B cell (primary cell): Measurements from ENCODE around the gene UBA1.

Experiments used
- CTCF ChIP-seq: fragments of 200-600 bp; IDR thresholded peaks from one replicate; pipeline ENCODE4 v1.8.0; 2022; ENCODE audit warnings: antibody characterized with exemption, mild to moderate bottlenecking
- EZH2 ChIP-seq: IDR thresholded peaks from 2 replicates; pipeline ENCODE4 v1.6.1; 2012; ENCODE audit warnings: borderline replicate concordance, low read depth, mild to moderate bottlenecking, moderate library complexity, low read length; ENCODE audit not compliant: insufficient read depth, poor library complexity, severe bottlenecking

GRCh38 chrX:47146121-47146935, 47.3 kb upstream of the UBA1 start:
- TF ChIP-seq CTCF: no peak
- TF ChIP-seq EZH2: no peak
